Activated CD8-positive, alpha-beta memory T cell treated with anti-CD3 and anti-CD28 coated beads for 1 hour (primary cell): ENCODE measurements around the gene TUBD1.
"Not testable (repeated sequence)": the region's sequence is repeated elsewhere in the genome, so short reads cannot be mapped to it uniquely, and the experiment has no call there.

Experiments used
- DNase-seq, 2 donors: peaks; one replicate each; pipeline ENCODE4 v3.0.0-alpha.2; 2020; ENCODE audit warnings: low read depth in 1 of 2; ENCODE audit errors: extremely low read depth in 1 of 2

TUBD1 gene

DNA sequence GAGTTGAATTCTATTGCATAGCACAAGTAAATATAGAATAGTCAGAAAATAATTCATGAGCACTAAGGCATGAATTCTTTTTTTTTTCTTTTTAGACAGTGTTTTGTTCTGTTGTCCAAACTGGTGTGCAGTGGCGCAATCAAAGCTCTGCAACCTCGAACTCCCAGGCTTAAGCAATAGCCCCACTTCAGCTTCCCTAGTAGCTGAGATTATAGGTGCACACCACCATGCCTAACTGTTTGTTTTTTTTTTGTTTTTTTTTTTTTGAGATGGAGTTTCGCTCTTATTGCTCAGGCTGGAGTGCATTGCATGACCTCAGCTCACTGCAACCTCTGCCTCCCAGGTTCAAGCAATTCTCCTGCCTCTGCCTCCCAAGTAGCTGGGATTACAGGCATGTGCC, 16.6 kb downstream of the TUBD1 start:
- no peak for DNase-seq

DNA sequence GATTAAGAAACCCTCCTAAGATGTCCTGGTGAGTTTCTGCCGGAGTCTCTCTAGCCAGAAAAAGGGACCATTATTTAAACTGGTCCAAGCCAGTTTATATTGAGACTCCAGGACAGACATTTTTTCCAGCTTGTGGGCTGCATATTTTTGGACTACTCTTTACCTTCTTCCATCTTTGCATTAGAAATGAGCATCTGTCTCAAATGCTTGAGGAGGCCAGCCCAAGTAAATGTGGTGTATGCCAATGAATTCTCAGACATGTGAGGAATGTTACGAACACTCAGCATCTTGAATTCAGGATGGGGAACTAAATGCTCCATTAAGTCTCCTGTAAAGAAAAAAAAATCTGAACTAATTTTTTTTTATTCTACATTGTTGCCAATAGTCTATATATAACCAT, 18.4 kb downstream of the TUBD1 start:
- DNase-seq = no peak

DNA sequence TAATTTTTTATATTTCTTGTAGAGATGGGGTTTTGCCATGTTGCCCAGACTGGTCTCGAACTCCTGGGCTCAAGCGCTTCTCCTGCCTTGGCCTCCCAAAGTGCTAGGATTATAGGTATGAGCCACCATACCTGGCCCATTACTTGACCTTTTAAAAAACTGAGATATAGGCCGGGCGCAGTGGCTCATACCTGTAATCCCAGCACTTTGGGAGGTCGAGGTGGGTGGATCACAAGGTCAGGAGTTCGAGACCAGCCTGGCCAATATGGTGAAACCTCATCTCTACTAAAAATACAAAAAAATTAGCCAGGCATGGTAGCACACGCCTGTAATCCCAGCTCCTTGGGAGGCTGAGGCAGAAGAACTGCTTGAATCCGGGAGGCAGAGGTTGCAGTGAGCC, 19.3 kb downstream of the TUBD1 start:
- not testable (repeated sequence) for DNase-seq

DNA sequence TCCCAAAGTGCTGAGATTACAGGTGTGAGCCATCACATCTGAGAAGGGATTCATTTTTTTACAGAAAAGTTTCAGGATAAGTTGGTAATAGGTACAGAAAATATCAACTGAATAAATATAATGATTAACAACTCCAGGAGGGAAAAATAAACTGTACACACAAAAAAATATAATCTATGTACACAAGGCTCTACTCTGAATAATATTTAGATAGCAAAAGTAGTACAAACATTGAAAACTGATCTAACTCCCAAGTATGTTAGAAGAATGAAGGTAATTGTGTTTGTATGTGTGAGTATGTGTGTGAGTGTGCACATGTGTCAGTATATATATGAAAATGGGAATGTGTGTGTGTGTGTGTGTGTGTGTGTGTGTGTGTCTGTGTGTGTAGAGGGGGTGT, 20.4 kb downstream of the TUBD1 start:
- no peak for DNase-seq

DNA sequence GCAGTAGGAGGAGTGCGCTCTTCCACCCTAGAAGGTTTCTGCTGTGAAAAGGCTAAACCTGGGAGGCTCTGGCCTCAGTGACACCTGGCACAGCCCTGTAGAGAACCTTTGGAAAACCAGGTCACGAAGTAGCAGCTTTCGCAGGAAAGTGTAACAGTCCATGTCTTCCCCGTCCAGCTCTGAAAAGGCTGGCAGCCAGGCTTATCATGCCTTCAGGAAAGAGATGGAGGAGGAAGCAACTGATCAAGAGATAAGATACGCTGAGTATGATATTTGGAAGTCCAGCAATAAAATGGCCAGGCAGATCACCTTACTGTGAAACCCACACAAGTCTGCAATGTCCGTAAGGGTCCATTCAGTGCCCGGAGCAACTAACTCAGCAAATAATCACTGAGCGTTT, 22.3 kb downstream of the TUBD1 start:
- no peak for DNase-seq

DNA sequence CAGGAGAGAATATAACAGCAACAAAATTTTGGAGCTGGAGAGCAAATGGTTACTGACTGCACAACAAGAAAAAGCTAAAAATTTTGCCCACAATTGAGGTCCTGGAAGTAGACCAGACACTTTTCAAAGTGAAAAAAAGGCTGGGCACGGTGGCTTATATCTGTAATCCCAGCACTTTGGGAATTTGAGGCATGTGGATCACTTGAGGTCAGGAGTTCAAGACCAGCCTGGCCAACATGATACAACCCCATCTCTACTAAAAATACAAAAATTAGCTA, 22.9 kb downstream of the TUBD1 start:
- no peak for DNase-seq

DNA sequence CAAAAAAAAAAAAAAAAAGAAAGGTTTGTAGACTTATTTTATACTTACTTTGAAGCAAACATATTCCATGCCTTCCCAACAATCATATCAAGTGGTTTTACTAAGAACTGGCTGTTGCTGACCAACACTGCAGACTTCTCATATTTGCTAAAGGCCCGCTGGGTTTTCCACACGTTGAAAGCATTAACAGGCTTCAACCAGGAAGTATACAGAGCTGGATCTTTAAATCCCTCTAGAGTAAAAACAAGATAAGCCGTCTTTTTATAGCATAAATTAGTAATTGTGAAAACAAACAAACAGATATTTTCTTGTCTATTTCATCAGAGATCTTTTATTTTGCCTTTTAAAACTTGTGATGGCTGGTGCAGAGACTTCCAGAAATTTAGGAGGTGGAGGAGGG, 29.1 kb downstream of the TUBD1 start:
- no peak for DNase-seq

DNA sequence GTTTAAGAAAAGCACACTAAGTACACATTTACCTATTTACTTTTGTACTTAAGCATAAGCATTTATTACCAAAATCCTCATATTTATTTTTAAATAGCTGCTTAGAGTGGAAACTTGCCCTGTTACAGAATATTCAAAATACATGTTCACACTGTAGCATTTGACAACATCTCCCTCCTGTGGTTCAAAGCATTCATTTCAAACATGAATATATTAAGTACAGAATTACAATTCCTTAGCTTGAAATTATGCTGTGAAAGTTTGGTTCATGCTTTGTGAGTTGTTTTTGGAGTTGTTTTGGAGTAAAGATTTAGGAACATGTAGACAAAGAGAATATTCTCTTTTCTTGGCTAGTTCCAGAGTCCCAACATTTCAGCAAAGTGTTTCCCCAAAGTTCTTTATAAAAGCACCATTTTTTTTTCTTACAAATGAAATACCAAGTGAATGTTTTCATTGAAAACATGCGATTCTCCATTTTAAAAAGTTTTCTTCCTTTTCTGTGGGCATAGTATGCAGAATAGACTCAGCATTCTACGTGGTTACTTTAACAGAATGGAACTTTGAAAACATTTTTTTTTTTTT, 33.2 kb downstream of the TUBD1 start:
- DNase-seq = no peak

DNA sequence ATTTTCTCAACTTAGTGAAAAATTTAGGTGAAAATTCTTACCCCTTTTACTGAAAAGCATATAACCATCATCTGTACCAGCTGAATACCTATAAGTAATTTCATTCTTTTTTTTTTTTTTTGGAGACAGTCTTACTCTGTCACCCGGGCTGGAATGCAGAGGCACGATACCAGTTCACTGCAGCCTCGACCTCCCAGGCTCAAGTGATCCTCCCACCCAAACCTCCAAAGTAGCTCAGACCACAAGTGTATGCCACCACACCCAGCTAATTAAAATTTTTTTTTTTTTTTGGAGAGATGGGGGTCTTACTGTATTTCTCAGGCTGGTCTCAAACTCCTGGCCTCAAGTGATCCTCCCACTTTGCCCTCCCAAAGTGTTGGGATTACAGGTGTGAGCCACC, 33.8 kb downstream of the TUBD1 start:
- no peak for DNase-seq

DNA sequence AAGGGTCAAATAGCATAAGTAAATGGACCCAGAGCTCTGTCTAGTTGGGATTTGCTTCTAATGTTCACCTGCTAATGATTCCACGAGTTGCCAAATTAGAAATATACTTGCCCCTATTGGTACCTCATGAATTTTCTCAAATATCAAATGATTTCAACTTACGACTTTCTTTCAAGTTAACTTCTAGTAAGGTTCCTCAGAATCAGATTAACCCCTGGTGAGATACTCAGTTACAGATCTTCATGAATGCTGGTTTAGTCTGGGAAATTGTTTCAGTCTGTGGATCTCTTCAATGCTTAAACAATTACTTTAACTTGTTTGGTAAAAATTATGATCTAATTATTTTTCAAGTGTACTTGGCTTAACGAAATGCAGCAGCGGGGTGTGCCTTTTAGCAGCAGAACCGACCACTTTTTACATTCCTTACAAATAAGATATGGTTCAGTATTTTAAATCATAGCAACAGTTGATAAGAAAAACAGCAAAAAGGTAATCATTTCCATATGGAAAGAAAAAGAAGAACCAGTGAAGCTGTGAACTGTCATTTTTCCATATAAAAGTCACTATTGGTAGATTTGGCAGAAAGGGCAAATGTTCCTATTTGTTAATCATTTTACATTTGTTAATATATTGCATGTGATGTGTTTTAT, 34.5 kb downstream of the TUBD1 start:
- DNase-seq = no peak

DNA sequence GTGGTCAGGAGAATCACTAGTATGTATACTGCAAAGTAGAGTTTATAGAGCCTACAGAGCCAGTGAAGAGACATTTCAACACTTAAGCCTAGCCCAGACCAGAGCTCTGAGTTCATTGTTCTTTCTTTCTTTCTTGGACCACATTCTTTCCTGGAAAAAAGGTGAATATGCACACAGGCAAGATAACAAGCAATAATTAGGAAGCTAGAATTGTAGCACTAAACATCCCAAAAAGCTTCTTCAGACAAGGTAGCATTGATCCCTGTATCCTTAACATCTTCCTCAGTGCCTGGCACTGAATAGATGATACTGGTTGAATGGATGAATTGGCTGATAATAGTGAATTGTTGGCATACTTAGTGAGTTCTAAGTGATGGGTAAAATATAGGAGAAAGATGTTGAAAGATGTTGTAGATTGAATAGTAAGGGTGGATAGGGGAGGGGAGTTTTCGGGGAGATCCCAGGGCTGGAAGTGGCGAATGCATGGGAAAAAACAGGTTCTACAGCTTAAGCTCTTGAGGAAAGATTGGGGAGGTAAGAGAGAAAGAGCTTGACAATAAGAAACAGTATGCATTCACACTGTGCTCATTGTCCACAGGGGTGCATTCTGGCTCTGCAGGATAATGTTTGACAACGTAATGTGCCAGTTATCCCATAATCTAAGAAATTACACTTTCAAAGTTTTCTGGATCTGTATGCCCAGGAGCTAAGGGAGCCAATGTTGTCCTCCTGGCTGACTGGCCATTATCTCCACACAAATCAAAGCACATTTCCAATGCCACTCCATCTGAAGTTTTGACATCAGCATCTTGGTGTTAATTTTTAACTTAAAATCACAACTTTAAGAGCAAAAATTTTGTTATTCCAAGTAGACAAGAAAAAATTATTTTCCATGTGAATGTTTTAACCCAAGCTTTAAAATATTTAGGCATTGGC, 35.6 kb downstream of the TUBD1 start:
- DNase-seq = no peak

DNA sequence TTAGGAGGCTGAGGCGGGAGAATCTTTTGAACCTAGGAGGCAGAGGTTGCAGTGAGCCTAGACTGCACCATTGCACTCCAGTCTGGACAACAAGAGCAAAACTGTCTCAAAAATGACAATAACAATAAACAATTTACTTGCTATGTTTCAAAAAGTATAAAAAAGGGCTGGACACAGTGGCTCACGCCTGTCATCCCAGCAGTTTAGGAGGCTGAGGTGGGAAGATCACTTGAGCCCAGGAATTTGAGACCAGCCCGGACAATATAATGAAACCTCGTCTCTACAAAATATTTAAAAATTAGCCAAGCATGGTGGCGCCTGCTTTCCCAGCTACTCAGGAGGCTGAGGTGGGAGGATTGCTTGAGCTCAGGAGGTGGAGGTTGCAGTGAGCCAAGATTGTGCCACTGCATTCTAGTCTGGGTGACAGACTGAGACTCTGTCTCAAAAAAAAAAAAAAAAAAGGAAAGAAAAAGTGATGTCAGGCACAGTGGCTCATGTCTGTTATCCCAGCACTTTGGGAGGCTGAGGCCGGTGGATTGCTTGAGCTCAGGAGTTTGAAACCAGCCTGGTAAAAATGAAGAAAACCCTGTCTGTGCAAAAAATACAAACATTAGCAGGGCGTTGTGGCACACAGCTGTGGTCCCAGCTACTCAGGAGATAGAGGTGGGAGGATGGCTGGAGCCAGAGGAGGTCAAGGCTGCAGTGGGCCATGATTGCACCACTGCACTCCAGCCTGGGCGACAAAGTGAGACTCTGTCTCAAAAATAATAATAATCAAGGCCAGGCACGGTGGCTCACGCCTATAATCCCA, 38.6 kb downstream of the TUBD1 start:
- not testable (repeated sequence) for DNase-seq

DNA sequence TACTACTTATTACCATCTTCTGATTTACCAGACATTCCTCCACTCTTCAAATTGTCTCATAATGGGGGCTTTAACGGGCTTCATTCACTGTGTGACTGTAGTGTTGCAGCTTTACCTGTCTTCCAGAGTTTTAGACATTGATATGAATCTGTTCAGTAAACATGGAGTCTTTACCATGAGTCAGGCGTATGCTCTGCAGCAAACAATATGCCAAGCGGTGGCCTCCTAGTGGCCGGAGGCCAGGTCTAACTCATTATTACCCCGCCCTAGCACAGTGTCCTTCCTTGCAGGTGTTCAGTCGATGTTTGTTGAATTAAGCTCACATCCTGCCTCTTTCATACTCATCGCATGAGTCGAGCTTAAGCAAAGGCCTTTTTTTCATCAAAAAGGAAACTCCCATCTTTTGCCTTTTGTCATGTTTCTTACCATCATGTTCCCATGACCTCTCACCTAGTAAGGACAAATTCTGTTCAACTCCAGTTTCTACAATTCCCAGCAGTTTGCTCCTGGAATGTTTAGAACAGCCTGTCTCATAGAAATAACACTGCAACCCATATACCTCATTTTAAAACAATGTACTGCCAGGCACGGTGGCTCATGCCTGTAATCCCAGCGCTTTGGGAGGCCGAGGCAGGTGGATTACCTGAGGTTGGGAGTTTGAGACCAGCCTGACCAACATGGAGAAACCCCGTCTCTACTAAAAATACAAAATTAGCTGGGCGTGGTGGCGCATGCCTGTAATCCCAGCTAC, 39.4 kb downstream of the TUBD1 start:
- DNase-seq = no peak

DNA sequence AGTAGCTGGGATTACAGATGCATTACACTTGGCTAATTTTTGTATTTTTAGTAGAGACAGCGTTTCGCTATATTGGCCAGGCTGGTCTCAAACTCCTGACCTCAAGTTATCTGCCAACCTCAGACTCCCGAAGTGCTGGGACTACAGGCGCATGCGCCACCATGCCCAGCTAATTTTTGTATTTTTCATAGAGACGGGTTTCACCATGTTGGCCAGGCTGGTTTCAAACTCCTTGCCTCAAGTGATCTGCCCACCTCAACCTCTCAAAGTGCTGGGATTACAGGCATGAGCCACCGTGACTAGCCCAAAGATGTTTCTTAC, 39.9 kb downstream of the TUBD1 start:
- DNase-seq = not testable (repeated sequence)

DNA sequence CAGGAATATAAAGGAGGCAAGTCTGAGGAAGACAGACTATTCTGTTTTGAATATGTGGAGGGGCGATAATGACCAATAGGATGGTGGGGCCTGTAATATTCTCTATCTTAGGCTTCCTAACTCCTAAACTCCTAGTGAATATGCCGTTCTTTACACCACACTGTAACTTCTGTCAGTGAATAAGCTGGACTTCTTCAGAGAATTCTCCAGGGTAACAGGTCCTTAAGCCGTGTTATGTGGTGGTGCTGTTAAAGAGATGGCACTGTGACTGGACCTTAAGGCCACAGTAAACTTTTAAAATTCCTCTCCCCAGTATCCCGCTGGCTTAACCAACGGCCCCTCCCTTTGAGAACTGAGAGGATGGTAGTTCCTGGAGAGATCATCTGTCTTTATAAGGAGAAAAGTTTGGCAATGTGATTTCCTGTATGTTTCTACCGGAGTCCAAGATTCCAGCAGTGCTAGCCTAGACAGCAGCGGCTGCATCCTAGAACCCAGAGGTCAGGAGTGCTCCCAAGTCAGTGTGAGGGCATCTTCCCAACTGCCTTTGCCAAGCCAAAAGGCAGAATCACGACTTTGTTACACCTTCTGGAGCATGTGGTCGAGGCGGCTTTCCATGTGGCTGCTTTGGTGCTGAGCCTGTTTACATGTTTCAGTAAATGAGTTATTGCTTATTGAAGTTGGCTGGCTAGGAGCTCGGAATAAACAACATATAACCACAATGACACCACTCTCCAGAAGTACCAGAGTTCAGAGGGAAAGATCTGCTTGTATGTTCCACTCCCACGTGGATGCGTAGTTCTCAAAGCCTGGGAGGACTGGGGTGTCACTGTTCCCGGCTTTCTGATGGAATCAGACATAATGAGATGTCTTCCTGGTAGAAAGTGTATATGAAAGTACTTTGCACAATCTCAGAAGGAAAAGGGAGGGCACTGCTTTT, 41.0 kb downstream of the TUBD1 start:
- no peak for DNase-seq

DNA sequence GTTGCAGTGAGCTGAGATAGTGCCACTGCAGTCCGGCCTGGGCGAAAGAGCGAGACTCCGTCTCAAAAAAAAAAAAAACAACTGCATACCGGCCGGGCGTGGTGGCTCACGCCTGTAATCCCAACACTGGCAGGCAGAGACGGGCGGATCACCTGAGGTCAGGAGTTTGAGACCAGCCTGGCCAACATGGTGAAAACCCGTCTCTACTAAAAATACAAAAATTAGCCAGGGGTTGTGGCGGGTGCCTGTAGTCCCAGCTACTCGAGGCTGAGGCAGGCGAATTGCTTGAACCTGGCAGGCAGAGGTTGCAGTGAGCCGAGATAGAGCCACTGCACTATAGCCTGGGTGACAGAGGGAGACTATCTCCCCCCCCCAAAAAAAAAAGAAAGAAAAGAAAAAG, 42.4 kb downstream of the TUBD1 start:
- not testable (repeated sequence) for DNase-seq

DNA sequence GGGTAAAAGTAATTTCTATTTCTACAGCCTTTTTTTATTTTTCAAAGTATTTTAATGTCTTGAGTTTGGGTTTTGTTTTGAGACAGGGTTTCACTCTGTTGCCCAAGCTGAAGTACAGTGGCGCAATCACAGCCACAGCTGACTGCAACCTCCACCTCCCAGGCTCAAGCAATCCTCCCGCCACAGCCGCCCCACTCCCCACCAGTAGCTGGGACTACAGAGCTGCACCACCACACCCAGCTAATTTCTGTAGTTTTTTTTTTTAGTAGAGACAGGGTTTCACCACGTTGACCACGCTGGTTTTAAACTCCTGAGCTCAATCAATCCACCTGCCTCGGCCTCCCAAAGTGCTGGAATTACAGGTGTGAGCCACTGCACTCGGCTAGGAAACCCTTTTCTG, 44.0 kb downstream of the TUBD1 start:
- DNase-seq = no peak

DNA sequence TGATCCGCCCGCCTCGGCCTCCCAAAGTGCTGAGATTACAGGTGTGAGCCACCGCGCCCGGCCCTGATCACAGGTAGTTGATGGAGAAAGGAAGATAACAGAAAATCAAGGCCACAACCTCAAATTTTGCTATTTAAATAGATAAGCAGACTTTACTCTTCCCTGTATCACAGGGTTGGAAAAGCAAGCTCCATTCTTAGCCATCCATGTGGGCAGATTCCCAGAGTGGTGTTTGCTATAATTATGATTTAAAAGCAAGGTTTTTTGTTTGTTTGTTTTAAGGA, 44.4 kb downstream of the TUBD1 start:
- no peak for DNase-seq

DNA sequence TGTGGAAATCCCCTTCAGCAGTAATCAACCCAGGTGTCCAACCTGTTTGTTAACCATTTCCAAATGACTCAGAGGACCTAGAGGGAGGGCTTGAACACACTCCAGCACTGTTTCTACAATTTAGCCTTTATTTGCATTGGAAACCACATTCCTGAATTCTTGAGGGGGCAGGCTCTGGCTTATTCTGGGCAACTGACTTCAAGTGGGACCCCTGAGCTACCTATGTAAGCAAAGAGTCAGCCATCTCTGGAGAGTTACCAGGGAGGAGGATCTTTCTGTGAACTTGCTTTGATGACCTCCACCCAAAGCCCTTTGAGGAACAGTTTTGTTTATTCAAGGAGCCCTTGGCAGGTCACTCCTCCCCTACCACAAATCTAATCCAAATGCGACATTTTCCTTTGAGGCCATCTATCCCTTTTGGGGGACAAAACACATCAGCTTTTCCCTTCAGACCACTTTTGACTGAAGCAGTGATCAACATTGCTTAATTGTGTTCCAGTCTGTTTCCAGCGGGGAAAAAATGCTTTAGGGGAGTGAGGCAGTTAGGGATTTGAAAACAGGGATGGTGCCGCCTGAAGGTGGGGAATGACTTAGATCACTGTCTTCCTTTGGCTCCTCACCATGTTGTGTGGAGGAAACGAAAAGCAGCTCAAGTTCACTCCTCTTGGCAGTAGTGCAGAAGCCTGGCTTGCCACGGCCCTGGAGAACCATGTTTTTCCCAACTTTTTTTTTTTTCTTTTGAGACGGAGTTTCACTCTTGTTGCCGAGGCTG, 46.2 kb downstream of the TUBD1 start:
- DNase-seq = no peak
